HG03108 (cell line): ENCODE data around the gene C10orf105.

Experiments
- ATAC-seq: cut with Tn5 transposase; IDR thresholded peaks from one replicate; pipeline ENCODE4 v1.9.1; 2021; ENCODE audit warnings: moderate library complexity; ENCODE audit not compliant: unreplicated experiment

Gene C10orf105

DNA sequence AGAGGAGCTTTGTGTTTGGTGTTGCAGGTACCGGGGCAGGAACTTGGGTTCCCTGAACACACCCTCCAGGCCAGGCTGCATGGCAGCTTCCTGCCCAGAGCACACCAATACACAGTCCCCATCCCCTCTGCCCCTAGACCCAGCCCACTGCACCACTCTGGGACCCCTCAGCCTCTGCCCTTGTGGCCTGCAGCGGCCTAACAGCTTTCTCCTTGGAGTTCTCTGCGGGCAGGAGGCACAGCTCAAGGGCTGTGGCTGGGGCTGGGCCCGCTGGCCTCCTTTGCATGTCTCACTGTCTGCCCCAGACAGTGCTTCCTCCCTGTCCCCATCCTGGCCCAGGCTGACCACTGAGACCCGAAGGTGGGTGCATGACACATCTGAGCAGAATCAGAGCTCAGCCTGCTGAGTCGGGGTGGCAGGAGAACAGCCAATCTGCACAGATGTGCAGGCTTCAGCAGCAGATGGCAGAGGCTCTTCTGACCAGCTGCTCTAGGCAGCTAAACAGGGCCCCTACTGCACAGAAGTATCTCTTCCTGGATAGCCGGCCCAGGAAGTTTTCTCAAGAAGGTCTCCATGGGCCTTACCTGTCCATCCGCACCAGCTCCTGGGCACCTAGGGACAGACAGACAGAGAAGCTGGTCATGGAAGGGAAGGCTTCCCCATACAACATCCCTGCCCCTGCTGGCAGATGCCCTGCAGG is 33.0 kb upstream of the C10orf105 start:
- no peak for ATAC-seq

DNA sequence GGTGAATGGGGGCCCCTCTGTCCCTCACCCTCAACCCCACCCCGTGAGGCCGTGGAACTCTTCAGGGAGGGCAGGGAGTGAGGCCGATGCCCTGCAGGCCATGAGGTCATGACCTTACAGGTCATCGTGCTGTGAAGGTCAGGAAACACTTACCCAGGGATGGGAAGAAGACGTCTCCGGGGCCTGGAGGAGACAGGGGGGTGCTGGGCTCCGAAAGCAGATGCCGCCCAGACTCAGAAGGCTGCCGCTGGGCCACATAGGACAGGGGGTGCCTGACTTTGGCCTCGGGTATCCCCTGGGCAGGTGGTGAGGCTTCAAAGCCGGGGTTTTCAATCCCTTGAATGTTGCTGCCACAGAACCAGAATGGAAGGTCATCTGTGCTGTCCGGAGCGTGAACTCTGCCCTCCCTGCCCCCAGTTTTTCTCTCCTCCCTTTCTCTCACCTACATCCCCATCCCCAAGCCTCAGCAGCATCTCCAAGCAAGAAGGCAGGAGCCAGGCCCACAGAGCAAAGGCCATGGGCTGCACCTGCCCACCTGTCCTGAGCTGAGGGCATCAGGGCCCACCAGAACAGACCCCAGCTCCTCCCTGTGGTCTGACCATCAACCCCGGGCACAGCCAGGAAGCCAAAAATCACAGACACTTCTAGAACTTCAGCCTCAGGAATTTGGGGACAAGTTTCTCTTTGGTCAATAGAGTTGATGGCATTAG is 32.1 kb upstream of the C10orf105 start:
- ATAC-seq = no peak

DNA sequence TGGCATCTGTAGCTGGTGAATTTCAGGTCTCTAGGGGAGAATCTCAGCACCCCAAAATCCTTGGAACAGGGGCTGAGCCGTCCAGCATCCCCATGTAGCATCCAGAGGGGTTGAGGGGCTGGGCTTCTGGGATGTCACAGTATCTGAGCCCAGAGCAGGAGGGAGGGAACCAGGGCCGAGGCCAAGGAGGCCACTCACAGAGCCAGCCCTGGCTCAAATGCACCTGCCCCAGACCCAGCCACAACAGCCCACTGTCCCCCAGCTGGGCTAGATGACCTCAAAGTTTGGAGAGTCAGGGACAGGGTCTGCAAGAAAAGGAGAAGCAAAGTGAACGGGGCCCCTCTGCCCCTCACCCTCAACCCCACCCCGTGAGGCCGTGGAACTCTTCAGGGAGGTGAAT is 31.4 kb upstream of the C10orf105 start:
- ATAC-seq = no peak

DNA sequence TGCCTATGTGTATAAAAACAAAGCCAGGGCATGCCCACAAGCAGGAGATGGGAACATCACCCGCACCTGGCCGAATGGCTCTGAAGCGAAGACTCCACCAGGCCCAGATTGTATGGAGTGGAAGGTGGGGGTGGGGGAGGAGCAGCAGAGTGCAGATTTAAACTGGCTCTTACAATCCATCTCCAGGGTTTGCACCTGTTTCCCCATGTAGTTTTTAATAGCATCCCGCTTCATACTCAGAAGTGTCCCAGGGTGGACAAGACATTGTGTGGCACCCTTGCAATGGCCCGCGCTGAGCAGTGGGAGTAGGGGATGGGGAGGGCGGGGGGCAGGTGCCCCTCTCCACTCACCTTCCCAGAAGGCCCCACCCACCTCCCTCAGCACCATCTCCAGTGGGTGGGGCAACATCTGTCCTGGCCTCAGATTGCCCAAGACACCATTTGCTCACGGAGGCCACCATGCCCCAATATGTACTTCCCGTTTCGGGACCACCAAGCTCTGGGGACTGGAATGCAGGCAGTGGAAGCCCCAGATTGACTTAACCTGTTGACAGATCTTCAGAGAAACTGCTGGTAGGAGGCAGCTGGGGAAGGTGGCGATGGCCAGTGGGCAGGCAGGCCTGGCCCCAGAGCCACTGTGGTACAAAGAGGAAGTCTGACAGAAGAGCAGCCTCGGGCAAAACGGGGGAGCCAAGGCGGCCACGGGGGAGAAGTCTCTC is 30.7 kb upstream of the C10orf105 start:
- no peak for ATAC-seq

DNA sequence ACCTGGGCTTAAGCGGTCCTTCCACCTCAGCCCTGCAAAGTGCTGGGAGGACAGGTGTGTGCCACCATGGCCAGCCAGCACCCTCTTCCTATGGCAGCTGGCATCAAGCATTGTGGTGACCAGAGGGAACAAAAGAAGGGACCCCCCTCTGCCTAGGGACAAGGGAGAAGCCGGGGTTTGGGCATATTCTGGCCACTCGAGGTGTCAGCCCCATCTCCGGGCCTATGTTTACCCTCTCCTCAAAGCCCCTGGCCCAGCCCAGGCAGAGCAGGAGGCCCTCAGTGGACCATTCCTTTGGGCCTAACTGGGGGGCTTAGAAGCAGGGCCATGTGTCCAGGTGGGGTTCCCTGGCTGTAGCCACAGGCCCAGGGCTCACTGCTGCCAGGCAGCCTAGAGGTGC is 29.8 kb upstream of the C10orf105 start:
- no peak for ATAC-seq

DNA sequence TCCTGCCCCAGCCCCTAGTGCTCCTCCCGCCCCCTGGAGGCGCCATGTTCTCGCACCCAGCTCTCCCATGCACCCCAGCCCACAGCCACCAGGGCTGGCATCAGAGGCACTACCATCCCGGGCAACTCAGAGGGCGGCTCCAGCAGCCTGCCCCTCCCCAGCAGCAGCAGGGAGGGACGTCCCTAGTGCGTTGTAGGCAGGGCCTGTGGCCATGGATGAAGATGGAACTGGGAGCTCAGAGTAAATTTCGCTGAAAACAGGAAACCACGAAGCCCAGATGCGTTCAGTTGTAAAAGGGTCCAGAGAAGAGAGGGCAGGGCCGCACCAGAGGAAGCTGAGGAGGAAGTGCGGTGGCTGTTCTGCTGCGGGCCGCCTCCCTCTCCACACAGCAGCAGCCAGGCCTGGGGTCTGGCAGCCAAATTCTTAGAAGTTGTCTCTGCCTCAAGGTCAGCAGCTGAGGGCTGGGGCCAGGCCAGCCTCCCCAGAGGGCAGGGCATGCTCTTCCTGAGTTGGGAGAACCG is 29.2 kb upstream of the C10orf105 start:
- ATAC-seq = peak; percentile 67

DNA sequence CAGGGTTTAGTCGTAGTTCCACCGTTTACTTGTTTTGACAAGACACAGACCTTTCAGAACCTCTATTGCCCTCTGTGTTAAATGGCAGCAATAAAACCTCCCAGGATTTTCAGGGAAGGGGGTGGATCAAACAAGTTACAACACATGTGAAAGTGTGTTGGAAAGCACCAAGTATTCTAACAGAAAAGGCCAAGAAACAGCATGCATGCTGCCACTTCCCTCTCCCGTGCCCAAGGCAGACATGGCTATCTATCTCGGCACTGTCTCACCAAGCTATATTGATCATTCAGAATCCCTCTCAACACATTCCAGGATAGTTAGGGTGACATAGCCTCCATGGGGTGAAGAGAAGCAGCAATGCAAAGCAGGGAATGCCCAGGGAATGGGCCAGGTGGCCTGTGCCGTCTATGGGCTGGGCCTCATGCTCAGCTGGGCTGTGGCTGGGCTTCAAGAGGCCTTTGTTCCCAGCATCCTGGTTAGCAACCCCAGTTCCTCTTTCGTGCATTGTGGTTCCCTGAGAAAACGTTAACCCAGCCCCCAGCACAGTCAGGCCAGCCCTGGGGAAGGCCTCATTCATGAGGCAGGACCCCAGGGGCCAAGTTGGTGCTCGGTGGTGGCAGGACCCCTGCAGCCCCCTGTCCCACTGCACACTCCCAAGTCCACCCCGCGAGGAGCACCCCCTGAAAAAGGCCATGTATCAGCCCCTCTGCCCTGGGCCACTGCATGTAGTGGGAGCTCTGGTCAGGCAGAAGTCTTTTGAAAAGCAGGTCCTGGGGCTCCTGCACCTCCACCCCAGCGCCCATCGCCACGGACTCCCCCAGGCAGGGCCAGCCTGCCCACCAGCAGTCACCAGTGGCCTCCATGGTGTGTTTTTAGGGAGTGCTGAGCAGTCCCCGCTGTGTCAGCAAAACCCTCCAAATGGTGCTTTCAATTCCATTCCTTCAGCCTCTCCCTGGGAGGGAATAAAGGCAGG is 28.3 kb upstream of the C10orf105 start:
- ATAC-seq = no peak

DNA sequence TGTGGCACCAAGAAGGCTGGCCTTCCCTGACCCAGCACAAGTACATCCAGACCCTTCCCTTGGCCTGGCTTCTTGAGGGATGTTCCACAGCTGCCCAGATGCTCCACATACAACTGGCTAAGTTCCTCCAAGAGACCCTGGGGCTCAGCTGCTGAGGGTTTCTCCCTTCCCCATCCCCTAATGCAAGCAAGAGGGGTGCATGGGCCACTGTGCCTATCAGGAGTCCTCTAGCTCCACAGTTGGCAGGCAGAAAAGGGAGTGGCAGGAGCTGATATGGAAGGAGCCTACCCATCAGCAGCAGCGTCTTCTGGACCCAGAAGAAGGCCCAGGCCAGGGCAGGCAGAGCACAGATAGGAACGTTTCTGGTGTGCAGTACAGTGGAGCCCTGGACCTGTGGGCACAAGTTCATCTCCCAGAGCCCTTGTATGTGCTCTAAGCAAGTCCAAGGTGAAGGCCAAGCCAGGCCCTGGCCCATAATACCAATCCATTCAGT is 27.5 kb upstream of the C10orf105 start:
- no peak for ATAC-seq

DNA sequence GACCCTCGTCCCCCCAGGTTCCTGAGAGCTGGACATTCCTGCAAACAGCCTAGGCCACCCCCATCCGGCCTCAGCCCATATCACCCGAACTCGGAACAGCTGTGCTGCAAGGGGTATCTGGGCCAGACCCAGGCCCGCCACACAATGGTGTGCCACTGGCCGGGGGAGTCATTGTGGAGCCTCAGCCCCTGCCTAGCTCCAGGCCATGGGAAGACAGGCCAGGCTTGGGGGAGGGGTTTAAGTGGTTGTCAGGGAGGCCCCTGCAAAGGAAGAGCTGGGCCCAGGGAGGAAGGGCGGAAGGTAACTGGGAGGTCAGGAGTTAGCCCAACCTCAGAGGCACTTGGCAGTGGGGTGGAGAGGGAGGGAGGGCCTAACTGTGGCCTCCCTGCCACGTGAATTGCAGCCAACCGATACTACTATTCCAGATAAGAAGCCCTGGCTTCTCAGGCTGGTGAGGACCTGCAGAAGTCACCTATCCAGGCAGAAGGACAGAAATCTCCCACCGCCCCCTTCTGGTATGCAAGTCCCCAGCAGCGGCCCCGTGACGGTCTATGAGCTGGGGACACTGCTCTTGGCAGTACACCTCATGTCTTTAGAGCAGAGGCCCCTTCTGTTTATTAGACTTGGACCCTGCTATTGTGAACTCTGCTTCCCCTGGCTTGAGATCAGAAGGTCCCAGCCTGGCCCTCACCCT is 26.9 kb upstream of the C10orf105 start:
- ATAC-seq = no peak

DNA sequence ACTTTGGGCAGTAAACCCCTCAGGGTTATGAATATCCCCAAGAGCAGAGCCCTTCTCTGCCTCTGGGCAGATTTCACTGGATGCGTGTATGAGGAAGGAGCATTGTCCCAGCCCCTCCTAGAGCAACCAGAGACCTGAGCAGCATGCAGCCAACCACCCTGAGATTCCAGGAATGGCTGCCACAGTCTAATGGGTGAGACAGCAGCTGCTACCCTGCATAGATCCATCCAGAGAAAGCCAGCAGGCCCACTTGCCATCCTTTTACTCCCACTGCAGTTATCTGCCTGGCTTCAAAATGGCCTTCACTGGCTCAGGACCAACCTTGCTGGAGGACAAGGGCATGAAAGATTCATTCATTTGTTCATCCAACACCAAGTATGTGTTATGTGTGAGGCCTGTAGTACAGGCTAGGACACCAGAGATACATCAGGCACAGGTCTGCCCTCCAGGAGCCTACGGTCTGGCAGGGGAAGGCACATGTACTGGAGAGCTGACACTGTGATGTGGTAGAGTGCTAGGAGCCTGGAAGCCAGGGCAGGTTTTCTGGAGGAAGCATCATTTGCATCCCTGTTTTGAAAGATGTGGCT is 26.2 kb upstream of the C10orf105 start:
- no peak for ATAC-seq

DNA sequence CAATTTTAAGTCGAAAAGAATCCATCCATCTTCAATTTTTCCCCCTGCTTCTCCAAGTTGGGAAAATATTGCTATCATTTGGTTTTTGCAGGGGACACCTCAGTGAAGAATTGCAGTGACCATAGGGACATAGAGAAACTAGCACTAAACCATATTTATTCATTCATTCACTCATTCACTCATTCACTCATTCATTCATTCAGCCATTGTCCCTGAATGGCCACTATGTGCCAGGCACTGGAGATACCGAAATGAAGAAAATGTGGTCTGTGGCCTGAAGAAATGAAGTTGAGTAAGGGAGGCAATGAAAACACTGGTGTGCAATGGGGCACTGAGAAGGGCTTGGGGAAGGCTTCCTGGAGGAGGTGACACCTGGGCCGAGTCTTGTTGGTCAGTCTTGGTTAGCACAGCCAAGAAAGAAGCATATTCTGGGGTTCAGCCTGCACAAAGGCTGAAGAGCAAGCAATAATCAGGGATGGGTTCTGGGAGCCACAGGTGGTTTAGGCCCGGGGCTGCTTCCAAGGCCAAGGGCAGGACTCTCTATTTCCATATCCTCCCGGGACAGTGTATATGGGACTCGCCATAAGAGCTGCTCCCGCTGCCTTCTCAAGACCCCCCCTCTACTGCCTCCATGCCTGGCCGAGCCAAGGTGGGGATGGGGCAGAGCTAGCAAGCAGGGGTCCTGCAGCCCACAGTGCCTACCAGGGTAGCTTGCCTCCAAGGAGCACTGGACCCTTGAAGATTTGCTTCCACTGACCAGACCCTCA is 25.5 kb upstream of the C10orf105 start:
- no peak for ATAC-seq

DNA sequence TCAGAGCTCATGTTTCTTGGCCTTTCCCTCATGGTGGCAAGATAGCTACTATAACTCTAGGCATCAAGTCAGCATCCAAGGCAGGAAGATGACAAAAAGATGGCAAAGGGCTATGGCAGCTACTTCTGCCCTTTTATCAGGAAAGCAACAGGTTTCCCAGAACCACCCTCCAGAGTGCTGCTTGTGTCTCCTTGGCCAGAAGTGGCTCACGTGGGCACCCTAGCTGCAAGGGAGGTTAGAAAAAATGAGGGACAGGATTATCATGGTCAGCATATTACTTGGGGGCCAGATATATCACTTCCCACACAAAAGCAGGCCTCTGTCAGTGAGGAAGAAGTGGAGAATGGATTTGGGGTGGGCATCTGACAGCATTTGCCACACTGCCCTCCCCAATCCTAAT is 24.3 kb upstream of the C10orf105 start:
- no peak for ATAC-seq

DNA sequence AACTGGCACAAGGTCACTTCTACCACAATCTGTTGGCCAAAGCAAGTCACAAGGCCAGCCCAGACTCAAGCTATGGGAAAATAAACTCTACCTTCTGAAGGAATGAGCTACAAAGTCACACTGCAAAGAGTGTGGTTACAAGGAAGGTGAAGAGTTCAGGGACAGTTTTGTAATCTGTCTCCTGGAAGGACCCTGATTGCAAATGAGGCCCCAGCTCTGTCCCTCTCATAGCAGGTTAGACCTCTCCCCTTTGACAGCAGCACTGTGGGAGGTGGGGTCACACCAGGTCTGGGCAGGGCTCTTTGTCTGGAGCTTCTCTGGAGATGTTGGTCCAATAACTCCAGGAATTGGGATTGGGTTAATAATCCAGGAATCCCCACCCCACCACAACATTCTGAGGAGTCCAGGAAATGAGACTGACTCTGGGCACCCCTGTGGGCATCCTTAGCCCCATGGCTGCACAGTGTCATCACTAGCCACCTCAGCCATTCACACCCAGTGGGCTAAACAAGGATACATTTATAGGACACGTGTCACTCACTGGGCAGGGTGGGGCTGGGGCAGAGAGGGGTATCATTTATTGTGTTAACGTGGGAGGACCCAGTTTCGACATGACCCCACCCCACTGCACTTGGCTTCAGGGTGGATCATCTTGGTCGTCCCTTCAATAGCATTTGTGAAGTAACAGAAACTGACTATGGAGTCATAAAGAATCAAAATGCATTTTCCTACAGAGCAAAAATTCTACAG is 23.7 kb upstream of the C10orf105 start:
- no peak for ATAC-seq

DNA sequence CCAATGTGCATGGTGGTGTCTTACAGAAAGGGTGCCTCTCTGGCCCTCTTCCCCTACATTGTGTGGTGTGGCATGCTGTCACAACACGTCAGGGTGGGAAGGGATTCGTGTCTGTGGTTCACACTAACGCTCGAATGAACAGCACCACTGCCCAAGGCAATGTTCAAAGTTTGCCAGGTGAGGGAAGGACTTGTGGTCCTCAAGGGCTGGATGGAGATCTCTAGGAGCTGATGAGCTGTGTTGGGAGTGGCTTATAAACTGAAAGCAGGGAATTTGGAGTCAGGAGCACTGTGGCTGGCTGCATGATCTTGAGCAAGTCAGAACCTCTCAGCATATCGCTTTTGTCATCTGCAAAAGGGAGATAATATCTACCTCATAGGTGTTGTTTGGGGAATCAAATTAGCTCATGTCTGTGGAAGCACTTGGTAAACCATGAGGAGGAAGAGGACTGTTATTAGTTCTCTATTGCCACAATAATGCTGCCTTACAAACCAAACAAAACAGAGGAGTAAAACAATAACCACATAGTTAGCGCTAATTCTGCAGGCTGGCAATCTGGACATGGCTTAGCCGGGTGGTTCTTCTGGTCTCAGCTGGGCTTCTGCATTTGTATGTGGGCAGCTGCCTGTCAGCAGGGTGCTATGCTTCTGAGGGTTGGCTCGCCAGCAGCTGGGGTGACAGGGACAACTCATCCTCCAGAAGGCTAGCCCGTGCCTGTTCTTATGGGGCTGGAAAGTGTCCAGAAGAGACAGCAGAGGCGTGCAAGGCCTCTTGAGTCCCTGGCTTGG is 22.9 kb upstream of the C10orf105 start:
- ATAC-seq = no peak

DNA sequence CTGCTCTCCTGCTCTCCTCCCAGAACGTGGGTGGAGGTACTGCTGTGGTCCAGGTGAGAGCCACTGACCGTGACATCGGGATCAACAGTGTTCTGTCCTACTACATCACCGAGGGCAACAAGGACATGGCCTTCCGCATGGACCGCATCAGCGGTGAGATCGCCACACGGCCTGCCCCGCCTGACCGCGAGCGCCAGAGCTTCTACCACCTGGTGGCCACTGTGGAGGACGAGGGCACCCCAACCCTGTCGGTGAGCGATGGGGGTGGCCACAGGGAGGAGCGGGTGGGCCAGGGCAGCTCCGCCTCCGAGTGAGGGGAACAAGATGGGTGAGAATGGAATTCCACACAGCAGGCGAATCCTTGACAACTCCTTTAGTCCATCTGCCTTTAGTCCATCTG is 22.1 kb upstream of the C10orf105 start:
- no peak for ATAC-seq

DNA sequence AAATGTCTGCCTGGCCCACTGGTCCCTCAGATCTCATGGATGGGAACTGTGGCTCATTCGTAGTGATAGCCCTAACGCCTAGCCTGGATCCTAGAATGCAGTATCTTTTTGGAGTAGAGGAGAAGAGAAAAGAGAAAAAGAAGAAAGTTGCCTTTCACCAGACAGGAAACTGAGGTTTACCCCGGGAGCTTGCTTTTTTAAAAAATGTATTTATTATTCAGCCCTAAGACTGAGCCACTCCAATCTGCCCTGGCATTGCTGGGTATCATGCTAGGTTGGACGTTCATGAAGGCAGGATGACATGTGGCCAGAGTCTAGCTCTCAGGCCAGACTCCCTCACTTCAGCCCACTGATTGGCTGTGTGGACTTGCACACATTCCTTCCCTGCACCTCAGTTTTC is 21.5 kb upstream of the C10orf105 start:
- no peak for ATAC-seq

DNA sequence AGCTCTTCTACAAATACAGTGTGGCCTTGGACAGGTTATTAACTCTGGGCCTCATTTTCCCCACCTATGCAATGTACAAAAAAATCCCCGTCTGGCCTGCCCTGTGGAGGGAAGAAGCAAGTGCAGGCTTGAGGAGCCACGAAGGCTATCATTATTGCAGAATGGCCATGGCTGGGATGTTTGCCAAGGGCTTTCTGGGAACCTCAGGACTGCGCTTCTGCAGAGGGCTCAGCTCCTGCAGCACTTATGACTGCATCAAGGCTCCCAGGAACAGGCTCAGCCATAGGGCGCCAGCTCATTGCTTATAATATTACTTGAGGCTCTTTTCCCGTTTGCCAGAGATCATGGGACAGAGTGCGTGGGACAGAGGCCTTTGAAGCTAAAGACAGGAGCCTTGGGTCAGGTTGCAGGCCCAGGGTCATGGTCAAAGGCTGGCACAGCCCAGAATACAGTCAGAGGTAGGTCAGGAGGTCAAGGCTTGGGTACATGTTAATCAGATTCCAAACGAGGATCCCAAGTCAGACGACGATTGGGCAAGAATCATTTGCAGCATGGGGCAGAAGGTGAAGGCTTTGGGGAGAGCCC is 20.6 kb upstream of the C10orf105 start:
- ATAC-seq = no peak
